RWPE1 (cell line): ENCODE results near the gene CA10.

Source experiments
- CTCF ChIA-PET: fragments of 350-600 bp; sonication (Branson Sonifier 250); formaldehyde crosslinking; extraction: SDS; loops from one replicate; lab custom pipeline; 2021; lab: Yijun Ruan, JAX
- POLR2A ChIA-PET: fragments of 400-600 bp; formaldehyde crosslinking; extraction: SDS; loops from one replicate; lab custom pipeline; 2020; ENCODE audit warnings: antibody characterized with exemption; ENCODE audit not compliant: low non-redundant PET; lab: Yijun Ruan, JAX
- DNase-seq: peaks from one replicate; pipeline ENCODE4 v3.0.0; 2012; ENCODE audit warnings: low spot score
- H3K27ac ChIP-seq: fragments of 450-650 bp; 2 replicates; pipeline ENCODE4 v1.5.1; 2017
- TF ChIP-seq, protein P1 (sequence below): fragments of 450-650 bp; conservative IDR thresholded peaks from 2 replicates; pipeline ENCODE4 v1.5.1; 2017; ENCODE audit warnings: low read depth, mild to moderate bottlenecking

Gene CA10

GRCh38 chr17:51797150-51797549 lies 361.4 kb downstream of the CA10 start:
- POLR2A ChIA-PET: no interaction called here
- CTCF ChIA-PET: no interaction called here
- TF ChIP-seq, protein P1, sequence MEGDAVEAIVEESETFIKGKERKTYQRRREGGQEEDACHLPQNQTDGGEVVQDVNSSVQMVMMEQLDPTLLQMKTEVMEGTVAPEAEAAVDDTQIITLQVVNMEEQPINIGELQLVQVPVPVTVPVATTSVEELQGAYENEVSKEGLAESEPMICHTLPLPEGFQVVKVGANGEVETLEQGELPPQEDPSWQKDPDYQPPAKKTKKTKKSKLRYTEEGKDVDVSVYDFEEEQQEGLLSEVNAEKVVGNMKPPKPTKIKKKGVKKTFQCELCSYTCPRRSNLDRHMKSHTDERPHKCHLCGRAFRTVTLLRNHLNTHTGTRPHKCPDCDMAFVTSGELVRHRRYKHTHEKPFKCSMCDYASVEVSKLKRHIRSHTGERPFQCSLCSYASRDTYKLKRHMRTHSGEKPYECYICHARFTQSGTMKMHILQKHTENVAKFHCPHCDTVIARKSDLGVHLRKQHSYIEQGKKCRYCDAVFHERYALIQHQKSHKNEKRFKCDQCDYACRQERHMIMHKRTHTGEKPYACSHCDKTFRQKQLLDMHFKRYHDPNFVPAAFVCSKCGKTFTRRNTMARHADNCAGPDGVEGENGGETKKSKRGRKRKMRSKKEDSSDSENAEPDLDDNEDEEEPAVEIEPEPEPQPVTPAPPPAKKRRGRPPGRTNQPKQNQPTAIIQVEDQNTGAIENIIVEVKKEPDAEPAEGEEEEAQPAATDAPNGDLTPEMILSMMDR: no peak
- no peak for DNase-seq
- no peak overlapping the region for H3K27ac ChIP-seq

GRCh38 chr17:51796026-51796425 lies 362.5 kb downstream of the CA10 start:
- no peak for DNase-seq
- TF ChIP-seq, protein P1: no peak
- H3K27ac ChIP-seq: no peak overlapping the region
- CTCF ChIA-PET: no interaction called here
- POLR2A ChIA-PET: no interaction called here

DNA sequence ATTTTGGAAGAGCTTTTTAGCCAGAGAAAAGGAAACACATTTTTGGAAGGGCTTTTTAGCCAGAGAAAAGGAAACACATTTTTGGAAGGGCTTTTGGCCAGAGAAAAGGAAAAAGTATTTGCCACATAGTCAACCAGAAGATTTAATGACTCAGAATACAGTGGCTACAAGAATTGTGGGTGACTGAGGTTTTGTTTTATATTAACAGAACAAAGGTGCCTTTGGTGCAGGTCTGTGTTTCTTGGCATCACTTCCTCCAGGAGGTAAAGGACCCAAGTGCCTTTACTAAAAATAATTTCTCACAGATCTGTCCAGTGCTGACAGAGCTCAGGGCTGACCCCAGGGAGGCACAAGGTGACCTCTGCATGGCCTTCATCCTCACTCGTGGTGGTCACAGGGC lies 363.1 kb downstream of the CA10 start:
- ChIA-PET POLR2A (no interaction called here), CTCF (no interaction called here)
- no peak overlapping the region for H3K27ac ChIP-seq
- no peak for DNase-seq
- TF ChIP-seq, protein P1: no peak

- ChIA-PET POLR2A (no interaction called here), CTCF (no interaction called here)
- no peak overlapping the region for H3K27ac ChIP-seq
- TF ChIP-seq, protein P1: no peak
- DNase-seq: no peak
Observed at GRCh38 chr17:51794466-51794865, 364.0 kb downstream of the CA10 start.

GRCh38 chr17:51793686-51794085 lies 364.8 kb downstream of the CA10 start:
- ChIA-PET CTCF (no interaction called here), POLR2A (no interaction called here)
- H3K27ac ChIP-seq: no peak overlapping the region
- TF ChIP-seq, protein P1: no peak
- no peak for DNase-seq

- POLR2A ChIA-PET: no interaction called here
- DNase-seq: no peak
- H3K27ac ChIP-seq: no peak overlapping the region
- CTCF ChIA-PET: no interaction called here
- TF ChIP-seq, protein P1: no peak
Observed at GRCh38 chr17:51778842-51779241, 379.7 kb downstream of the CA10 start.
